ENCODE results near the gene BIRC6. TPM values are rescaled to one million over a fixed set of nuclear protein-coding genes. Genes with fewer than 3 reads are reported as not detected.

Gene BIRC6
- polyA plus RNA-seq, 6 donors from 2014 or later: 16.3 to 47.1 (median 35.8) TPM

Other genes with a start within 250 kb of the BIRC6 start
- gene SLC30A6, start 191.2 kb upstream of the BIRC6 start, polyA plus RNA-seq (ENCODE audit: low read depth in 6 of 6): 10 to 100 TPM in 3 of 6 donors, 1 to 10 TPM in 2, under 1 TPM in 1; 0.24 to 18.2 (median 9.9) TPM
- gene NLRC4, start 92.1 kb upstream of the BIRC6 start, polyA plus RNA-seq (ENCODE audit: low read depth in 6 of 6): 1 to 10 TPM in 2 of 6 donors, under 1 TPM in 3, not detected in 1; 0.41 to 1.7 (median 0.95) TPM
- 10 to 100 TPM; 12.8 to 18.0 (median 15.9) TPM for gene YIPF4, start 79.1 kb upstream of the BIRC6 start, polyA plus RNA-seq (ENCODE audit: low read depth in 6 of 6)

All from naive B cell (primary cell).